ENCODE results near the gene RGS7.

- TF ChIP-seq EZH2 (IDR thresholded peaks at IDR 0.05; ENCODE audit: low read length) = no peak
- no peak for TF ChIP-seq CTCF (optimal IDR thresholded peaks at IDR 0.05 in 1 of 3, IDR thresholded peaks at IDR 0.05 in 1 of 3, conservative IDR thresholded peaks at IDR 0.05 in 1 of 3; ENCODE audit: extremely low read depth in 1 of 3, insufficient read depth in 2 of 3, low read length in 3 of 3)
Observed at GRCh38 chr1:240813720-240814119, 543.3 kb downstream of the RGS7 start.

Data from keratinocyte (primary cell).